MM.1S (cell line): ENCODE results near the gene CEP72.

Experiments used
- DNase-seq: peaks from one replicate; pipeline ENCODE4 v3.0.0-alpha.2; 2015
- H2AFZ ChIP-seq: fragments of 300-600 bp; sonication (generic); 2 replicates; pipeline ENCODE4 v1.6.0; 2016; ENCODE audit warnings: antibody characterized with exemption, low read length
- H3F3A ChIP-seq: fragments of 300-600 bp; sonication (generic); 2 replicates; pipeline ENCODE4 v1.6.1; 2016; ENCODE audit warnings: mild to moderate bottlenecking, antibody characterized with exemption, low read length, moderate library complexity, mixed read lengths; ENCODE audit not compliant: insufficient read depth
- H3K27ac ChIP-seq: fragments of 300-600 bp; sonication (generic); 2 replicates; pipeline ENCODE4 v1.5.1; 2016; ENCODE audit warnings: mild to moderate bottlenecking, low read length
- H3K27me3 ChIP-seq: fragments of 300-600 bp; sonication (generic); replicated peaks from 2 replicates; pipeline ENCODE4 v1.6.0; 2016; ENCODE audit warnings: low read length; ENCODE audit not compliant: insufficient read depth
- H3K36me3 ChIP-seq: fragments of 300-600 bp; sonication (generic); replicated peaks from 2 replicates; pipeline ENCODE4 v1.6.1; 2016; ENCODE audit warnings: mild to moderate bottlenecking, low read length, mixed read lengths; ENCODE audit not compliant: insufficient read depth
- H3K4me1 ChIP-seq: fragments of 300-600 bp; sonication (generic); 2 replicates; pipeline ENCODE4 v1.6.1; 2016; ENCODE audit warnings: low read length, mixed read lengths
- H3K4me2 ChIP-seq: fragments of 300-600 bp; sonication (generic); 2 replicates; pipeline ENCODE4 v1.6.0; 2016; ENCODE audit warnings: low read depth, low read length
- H3K4me3 ChIP-seq: fragments of 300-600 bp; sonication (generic); 2 replicates; pipeline ENCODE4 v1.5.1; 2016; ENCODE audit warnings: low read length, mixed read lengths
- H3K79me2 ChIP-seq: fragments of 300-600 bp; sonication (generic); 2 replicates; pipeline ENCODE4 v1.6.1; 2016; ENCODE audit warnings: mixed run types, low read length, mixed read lengths
- H3K9ac ChIP-seq: fragments of 300-600 bp; sonication (generic); 2 replicates; pipeline ENCODE4 v1.6.1; 2016; ENCODE audit warnings: low read length, mixed read lengths
- H3K9me2 ChIP-seq: fragments of 300-600 bp; sonication (generic); replicated peaks from 2 replicates; pipeline ENCODE4 v1.6.1; 2016; ENCODE audit warnings: mild to moderate bottlenecking, low read length, mixed read lengths; ENCODE audit not compliant: insufficient read depth
- H3K9me3 ChIP-seq: fragments of 300-600 bp; sonication (generic); replicated peaks from 2 replicates; pipeline ENCODE4 v1.6.1; 2016; ENCODE audit warnings: mild to moderate bottlenecking, low read length, mixed read lengths; ENCODE audit not compliant: insufficient read depth
- H4K20me1 ChIP-seq: fragments of 300-600 bp; sonication (generic); 2 replicates; pipeline ENCODE4 v1.6.1; 2016; ENCODE audit warnings: mild to moderate bottlenecking, low read length, moderate library complexity, mixed read lengths; ENCODE audit not compliant: insufficient read depth
- EZH2 ChIP-seq: fragments of 300-600 bp; sonication (generic); optimal IDR thresholded peaks from 2 replicates; pipeline ENCODE3; 2017; ENCODE audit warnings: low read depth, mild to moderate bottlenecking, antibody characterized with exemption, low read length, mixed read lengths
- EZH2phosphoT487 ChIP-seq: fragments of 300-600 bp; sonication (generic); IDR thresholded peaks from 2 replicates; pipeline ENCODE4 v1.6.1; 2018; ENCODE audit warnings: antibody characterized with exemption, low read length
- TF ChIP-seq, protein P1 (sequence below): fragments of 300-600 bp; sonication (generic); IDR thresholded peaks from 2 replicates; pipeline ENCODE4 v1.5.1; 2016; ENCODE audit warnings: antibody characterized with exemption, low read length, mixed read lengths

CEP72 gene

DNA sequence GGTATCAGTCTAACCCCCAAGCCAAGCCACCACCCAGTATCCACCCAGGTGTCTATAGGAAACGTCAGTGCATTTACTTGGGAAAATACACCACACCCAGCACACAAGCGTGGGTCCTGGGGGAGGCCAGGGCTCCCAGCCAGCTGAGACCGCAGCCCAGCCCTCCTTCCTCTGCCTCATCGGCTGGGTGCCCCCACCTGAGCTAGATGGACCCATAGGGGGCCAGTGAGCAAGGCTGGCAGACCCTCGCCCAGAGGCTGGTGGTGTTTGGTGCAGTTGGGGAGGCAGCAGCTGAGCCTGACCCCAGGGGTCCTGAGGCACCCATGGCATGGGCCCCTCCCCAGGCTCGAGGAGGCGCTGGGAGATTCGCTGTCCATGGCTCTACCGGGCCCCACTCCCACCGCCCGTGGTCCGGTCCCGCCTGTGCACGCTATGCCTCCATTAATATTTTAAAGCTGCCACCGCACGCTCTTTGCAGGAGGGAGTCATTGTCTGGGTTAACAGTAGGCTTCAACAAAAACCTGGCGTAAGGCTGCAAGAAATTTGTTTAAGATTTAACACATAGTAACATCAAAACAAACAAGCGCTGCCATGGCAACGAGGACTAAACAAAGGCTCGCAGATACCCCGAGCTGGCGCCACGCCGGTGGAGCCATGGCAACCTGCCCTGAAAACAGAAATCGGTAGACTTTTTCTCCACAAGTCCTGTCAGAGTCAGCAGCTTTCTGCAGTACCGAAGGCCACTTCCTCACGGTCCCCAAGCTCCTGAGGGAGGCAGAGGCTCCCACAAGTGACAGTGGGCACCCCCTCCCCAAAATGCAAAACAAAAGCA lies 60.4 kb downstream of the CEP72 start:
- no peaks in the 10 kb centered on the region for H4K20me1 ChIP-seq
- DNase-seq: peak; percentile 33
- no peaks in the 10 kb centered on the region for H3K36me3 ChIP-seq
- no peak overlapping the region; the same call in 1 of the 2 replicates for H3K9ac ChIP-seq
- no peak for TF ChIP-seq EZH2phosphoT487
- TF ChIP-seq EZH2: no peak
- TF ChIP-seq, protein P1, sequence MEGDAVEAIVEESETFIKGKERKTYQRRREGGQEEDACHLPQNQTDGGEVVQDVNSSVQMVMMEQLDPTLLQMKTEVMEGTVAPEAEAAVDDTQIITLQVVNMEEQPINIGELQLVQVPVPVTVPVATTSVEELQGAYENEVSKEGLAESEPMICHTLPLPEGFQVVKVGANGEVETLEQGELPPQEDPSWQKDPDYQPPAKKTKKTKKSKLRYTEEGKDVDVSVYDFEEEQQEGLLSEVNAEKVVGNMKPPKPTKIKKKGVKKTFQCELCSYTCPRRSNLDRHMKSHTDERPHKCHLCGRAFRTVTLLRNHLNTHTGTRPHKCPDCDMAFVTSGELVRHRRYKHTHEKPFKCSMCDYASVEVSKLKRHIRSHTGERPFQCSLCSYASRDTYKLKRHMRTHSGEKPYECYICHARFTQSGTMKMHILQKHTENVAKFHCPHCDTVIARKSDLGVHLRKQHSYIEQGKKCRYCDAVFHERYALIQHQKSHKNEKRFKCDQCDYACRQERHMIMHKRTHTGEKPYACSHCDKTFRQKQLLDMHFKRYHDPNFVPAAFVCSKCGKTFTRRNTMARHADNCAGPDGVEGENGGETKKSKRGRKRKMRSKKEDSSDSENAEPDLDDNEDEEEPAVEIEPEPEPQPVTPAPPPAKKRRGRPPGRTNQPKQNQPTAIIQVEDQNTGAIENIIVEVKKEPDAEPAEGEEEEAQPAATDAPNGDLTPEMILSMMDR: no peak
- no peaks in the 10 kb centered on the region for H3K9me3 ChIP-seq
- no peak overlapping the region for H3K4me2 ChIP-seq
- no peaks in the 10 kb centered on the region for H3F3A ChIP-seq
- H3K79me2 ChIP-seq: no peaks in the 10 kb centered on the region
- H3K27ac ChIP-seq: no peak overlapping the region
- H3K27me3 ChIP-seq: no peaks in the 10 kb centered on the region
- no peak overlapping the region for H2AFZ ChIP-seq
- no peaks in the 10 kb centered on the region for H3K9me2 ChIP-seq
- H3K4me1 ChIP-seq: no peaks in the 10 kb centered on the region
- no peak overlapping the region for H3K4me3 ChIP-seq

DNA sequence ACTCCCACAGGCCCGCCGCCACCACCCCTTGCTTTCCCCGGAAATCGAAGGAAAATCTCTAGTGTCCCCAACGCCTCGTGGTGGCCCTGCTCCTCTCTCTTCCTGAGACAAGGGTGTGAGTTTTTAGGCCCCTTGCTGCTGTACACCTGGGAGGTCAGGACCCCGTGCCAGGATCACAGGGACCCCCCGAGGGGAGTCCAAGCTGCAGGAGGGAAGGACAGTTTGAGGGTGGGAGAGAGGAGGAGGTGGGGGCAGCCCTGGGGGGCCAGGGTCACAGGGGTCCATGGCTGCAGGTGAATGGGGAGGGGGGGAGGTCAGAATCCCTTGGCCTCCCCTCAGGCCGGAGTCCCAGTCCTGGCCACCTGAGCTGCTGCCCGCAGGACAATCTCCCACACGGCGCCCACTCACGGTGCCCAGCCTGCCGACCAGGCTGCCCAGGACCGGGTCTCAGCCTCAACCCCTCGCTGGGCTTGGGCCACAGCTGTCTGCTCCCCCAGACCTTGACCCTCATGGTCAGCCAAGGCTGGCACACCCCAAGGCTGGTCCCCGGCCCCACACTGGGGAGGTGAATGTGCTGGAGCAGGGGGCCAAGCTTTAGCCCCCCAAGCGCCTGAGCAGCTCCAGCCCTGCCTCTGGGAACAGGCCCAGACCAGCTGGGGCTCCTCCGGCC lies 61.2 kb downstream of the CEP72 start:
- H3K9ac ChIP-seq: no peak overlapping the region; the same call in 1 of the 2 replicates
- H3K9me3 ChIP-seq: no peaks in the 10 kb centered on the region
- H3K9me2 ChIP-seq: no peaks in the 10 kb centered on the region
- no peak overlapping the region for H3K27ac ChIP-seq
- TF ChIP-seq, protein P1: no peak
- no peak for TF ChIP-seq EZH2
- no peak for TF ChIP-seq EZH2phosphoT487
- no peak overlapping the region for H3K4me2 ChIP-seq
- no peaks in the 10 kb centered on the region for H3F3A ChIP-seq
- no peaks in the 10 kb centered on the region for H3K36me3 ChIP-seq
- no peak for DNase-seq
- H3K27me3 ChIP-seq: no peaks in the 10 kb centered on the region
- H2AFZ ChIP-seq: no peak overlapping the region
- no peaks in the 10 kb centered on the region for H4K20me1 ChIP-seq
- no peak overlapping the region for H3K4me3 ChIP-seq
- no peaks in the 10 kb centered on the region for H3K79me2 ChIP-seq
- H3K4me1 ChIP-seq: no peaks in the 10 kb centered on the region

DNA sequence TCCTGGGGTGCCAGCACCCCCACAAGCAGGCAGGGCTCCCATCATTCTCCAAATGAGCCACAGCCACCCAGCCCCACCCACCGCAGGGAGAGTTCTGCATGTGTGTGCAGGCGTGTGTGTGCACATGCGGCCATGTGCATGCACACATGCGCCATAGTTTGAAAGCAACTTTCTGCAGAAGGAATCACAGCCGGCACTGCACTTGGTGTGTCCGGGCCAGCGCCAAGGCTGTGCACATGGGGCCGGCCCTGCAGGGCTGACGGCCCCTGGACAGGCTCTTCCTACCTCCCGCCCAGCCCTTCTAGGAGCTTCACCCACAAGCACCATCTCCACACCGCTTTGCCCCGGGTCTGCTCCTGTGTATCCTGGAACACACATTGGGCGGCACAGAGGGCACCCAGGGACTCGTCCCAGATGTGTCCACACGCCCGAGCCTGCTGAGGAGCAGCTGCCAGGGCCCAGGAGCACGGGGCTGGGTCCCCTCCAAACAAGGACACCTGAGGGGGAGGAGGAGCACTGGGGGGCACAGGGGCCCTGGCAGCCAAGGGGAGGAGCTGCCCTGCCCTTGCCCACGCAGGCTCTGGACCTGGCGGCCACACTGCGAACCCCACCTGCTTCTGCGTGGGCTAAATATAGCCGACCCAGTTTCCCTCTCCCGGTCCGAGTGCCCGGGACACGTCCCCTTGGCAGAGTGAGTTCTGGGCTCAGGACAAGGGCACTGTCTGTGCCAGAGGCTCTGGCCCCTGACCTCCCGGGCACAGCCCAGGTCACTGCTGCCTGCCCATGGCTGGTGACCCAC lies 61.9 kb downstream of the CEP72 start:
- Histone ChIP-seq H3K4me2 (no peak overlapping the region), H2AFZ (no peak overlapping the region), H3K9me2 (no peaks in the 10 kb centered on the region), H3K27me3 (no peaks in the 10 kb centered on the region), H3K79me2 (no peaks in the 10 kb centered on the region), H3K4me3 (no peak overlapping the region), H3K9me3 (no peaks in the 10 kb centered on the region), H3K4me1 (no peaks in the 10 kb centered on the region), H3F3A (no peaks in the 10 kb centered on the region), H3K36me3 (no peaks in the 10 kb centered on the region), H3K9ac (no peak overlapping the region), H4K20me1 (no peaks in the 10 kb centered on the region), H3K27ac (no peak overlapping the region)
- TF ChIP-seq, protein P1: no peak
- TF ChIP-seq EZH2: no peak
- no peak for TF ChIP-seq EZH2phosphoT487
- no peak for DNase-seq
